ENCODE data around the gene ZRANB2. TPM values are rescaled to one million over a fixed set of nuclear protein-coding genes. Genes with fewer than 3 reads are reported as not detected.

Gene ZRANB2
- total and polyA plus RNA-seq, 2 experiments from 2014 or later: 29.3 to 76.7 TPM

- H3K36me3 ChIP-seq (ENCODE audit: low read depth): no peaks in the 10 kb centered on the region
- no peaks in the 10 kb centered on the region for H3F3A ChIP-seq (ENCODE audit: insufficient read depth)
- no peak overlapping the region for H3K27ac ChIP-seq
- no peak overlapping the region for H3K9ac ChIP-seq
- H3K4me2 ChIP-seq (ENCODE audit: unreplicated experiment): no peak overlapping the region
- DNase-seq: no peak
- no peaks in the 10 kb centered on the region for H4K20me1 ChIP-seq (ENCODE audit: insufficient read depth)
- H3K9me2 ChIP-seq (ENCODE audit: insufficient read depth): no peaks in the 10 kb centered on the region
- no peaks in the 10 kb centered on the region for H3K27me3 ChIP-seq (replicated peaks; ENCODE audit: insufficient read depth)
- WGBS, 2 experiments (ENCODE audit: low coverage in 1 of 2, low lambda C conversion rate in 2 of 2, missing lambda C conversion rate in 2 of 2): 66% methylated on average over 8 of the region's 8 CpGs
- H3K79me2 ChIP-seq (ENCODE audit: insufficient read depth): no peaks in the 10 kb centered on the region
- no peak overlapping the region for H3K4me3 ChIP-seq
- no peaks in the 10 kb centered on the region for H3K4me1 ChIP-seq (ENCODE audit: insufficient read depth)
- no peaks in the 10 kb centered on the region for H3K9me3 ChIP-seq (ENCODE audit: low read depth)
- no peak for TF ChIP-seq EZH2phosphoT487 (IDR thresholded peaks at IDR 0.05; ENCODE audit: insufficient read depth, low read depth)
- no peak for TF ChIP-seq EZH2 (IDR thresholded peaks at IDR 0.05; ENCODE audit: insufficient read depth, poor library complexity, severe bottlenecking)
- in situ Hi-C loops (cut with MboI): no loop called here
- H2AFZ ChIP-seq: no peak overlapping the region
These were observed 26.0 kb upstream of the ZRANB2 start for GRCh38 chr1:71106658-71107322.

- H4K20me1 ChIP-seq (ENCODE audit: insufficient read depth): no peaks in the 10 kb centered on the region
- H3K27ac ChIP-seq: no peak overlapping the region
- H3F3A ChIP-seq (ENCODE audit: insufficient read depth): no peaks in the 10 kb centered on the region
- WGBS, 2 experiments (ENCODE audit: low coverage in 1 of 2, low lambda C conversion rate in 2 of 2, missing lambda C conversion rate in 2 of 2): 86 to 92% methylated on average over 4 of the region's 4 CpGs
- H3K4me2 ChIP-seq (ENCODE audit: unreplicated experiment): no peak overlapping the region
- in situ Hi-C loops (cut with MboI): no loop called here
- DNase-seq: no peak
- no peak overlapping the region for H3K4me3 ChIP-seq
- no peaks in the 10 kb centered on the region for H3K4me1 ChIP-seq (ENCODE audit: insufficient read depth)
- H2AFZ ChIP-seq: no peak overlapping the region
- no peaks in the 10 kb centered on the region for H3K27me3 ChIP-seq (replicated peaks; ENCODE audit: insufficient read depth)
- H3K9me3 ChIP-seq (ENCODE audit: low read depth): no peaks in the 10 kb centered on the region
- TF ChIP-seq EZH2phosphoT487 (IDR thresholded peaks at IDR 0.05; ENCODE audit: insufficient read depth, low read depth) (no peak), EZH2 (IDR thresholded peaks at IDR 0.05; ENCODE audit: insufficient read depth, poor library complexity, severe bottlenecking) (no peak)
- H3K79me2 ChIP-seq (ENCODE audit: insufficient read depth): no peaks in the 10 kb centered on the region
- no peaks in the 10 kb centered on the region for H3K9me2 ChIP-seq (ENCODE audit: insufficient read depth)
- H3K9ac ChIP-seq: no peak overlapping the region
- no peaks in the 10 kb centered on the region for H3K36me3 ChIP-seq (ENCODE audit: low read depth)
These were observed 23.6 kb upstream of the ZRANB2 start for GRCh38 chr1:71104417-71104816.

GRCh38 chr1:71101839-71102376 lies 21.1 kb upstream of the ZRANB2 start:
- Histone ChIP-seq H3K9ac (no peak overlapping the region), H3K27me3 (replicated peaks; ENCODE audit: insufficient read depth) (no peaks in the 10 kb centered on the region), H3K36me3 (ENCODE audit: low read depth) (no peaks in the 10 kb centered on the region), H3K4me3 (no peak overlapping the region), H3K4me1 (ENCODE audit: insufficient read depth) (no peaks in the 10 kb centered on the region), H3K4me2 (ENCODE audit: unreplicated experiment) (no peak overlapping the region), H2AFZ (no peak overlapping the region), H4K20me1 (ENCODE audit: insufficient read depth) (no peaks in the 10 kb centered on the region), H3K79me2 (ENCODE audit: insufficient read depth) (no peaks in the 10 kb centered on the region), H3F3A (ENCODE audit: insufficient read depth) (no peaks in the 10 kb centered on the region), H3K9me3 (ENCODE audit: low read depth) (no peaks in the 10 kb centered on the region), H3K9me2 (ENCODE audit: insufficient read depth) (no peaks in the 10 kb centered on the region), H3K27ac (no peak overlapping the region)
- in situ Hi-C loops (cut with MboI): no loop called here
- 94 to 96% methylated on average over 1 of the region's 1 CpG for WGBS, 2 experiments (ENCODE audit: low coverage in 1 of 2, low lambda C conversion rate in 2 of 2, missing lambda C conversion rate in 2 of 2)
- DNase-seq: no peak
- no peak for TF ChIP-seq EZH2phosphoT487 (IDR thresholded peaks at IDR 0.05; ENCODE audit: insufficient read depth, low read depth)
- no peak for TF ChIP-seq EZH2 (IDR thresholded peaks at IDR 0.05; ENCODE audit: insufficient read depth, poor library complexity, severe bottlenecking)

GRCh38 chr1:71097428-71097827 lies 16.6 kb upstream of the ZRANB2 start:
- in situ Hi-C loops (cut with MboI): no loop called here
- H3K4me2 ChIP-seq (ENCODE audit: unreplicated experiment): no peak overlapping the region
- no peak overlapping the region for H3K27ac ChIP-seq
- no peaks in the 10 kb centered on the region for H3F3A ChIP-seq (ENCODE audit: insufficient read depth)
- no peaks in the 10 kb centered on the region for H3K4me1 ChIP-seq (ENCODE audit: insufficient read depth)
- no peaks in the 10 kb centered on the region for H3K27me3 ChIP-seq (replicated peaks; ENCODE audit: insufficient read depth)
- H4K20me1 ChIP-seq (ENCODE audit: insufficient read depth): no peaks in the 10 kb centered on the region
- H2AFZ ChIP-seq: no peak overlapping the region
- no peaks in the 10 kb centered on the region for H3K79me2 ChIP-seq (ENCODE audit: insufficient read depth)
- no peak overlapping the region for H3K9ac ChIP-seq
- 92 to 93% methylated on average over 1 of the region's 1 CpG for WGBS, 2 experiments (ENCODE audit: low coverage in 1 of 2, low lambda C conversion rate in 2 of 2, missing lambda C conversion rate in 2 of 2)
- no peak overlapping the region for H3K4me3 ChIP-seq
- H3K9me2 ChIP-seq (ENCODE audit: insufficient read depth): no peaks in the 10 kb centered on the region
- H3K36me3 ChIP-seq (ENCODE audit: low read depth): no peaks in the 10 kb centered on the region
- DNase-seq: no peak
- no peak for TF ChIP-seq EZH2phosphoT487 (IDR thresholded peaks at IDR 0.05; ENCODE audit: insufficient read depth, low read depth)
- TF ChIP-seq EZH2 (IDR thresholded peaks at IDR 0.05; ENCODE audit: insufficient read depth, poor library complexity, severe bottlenecking): no peak
- no peaks in the 10 kb centered on the region for H3K9me3 ChIP-seq (ENCODE audit: low read depth)
